T-cell (primary cell): ENCODE measurements around the gene CSNK1D. TPM values are rescaled to one million over a fixed set of nuclear protein-coding genes. Genes with fewer than 3 reads are reported as not detected.

ENCODE experiments used
- ATAC-seq, 4 experiments: fragments of 200-7000 bp in 3 of 4; fragments of 150-1000 bp in 1 of 4; cut with Tn5 transposase; replicated peaks in 1 of 4; 1 replicate in 3 of 4; 2 replicates in 1 of 4; pipeline ENCODE4 v1.10.0; 2021; ENCODE audit warnings: moderate library complexity in 3 of 4, mild to moderate bottlenecking in 2 of 4, moderate number of reproducible peaks in 1 of 4
- CTCF ChIA-PET, 2 donors: fragments of 300-600 bp; sonication (Branson Sonifier 250); formaldehyde crosslinking; loops; one replicate each; lab custom pipeline; 2022; ENCODE audit warnings: antibody characterized with exemption in 2 of 2; lab: Charles Lee
- POLR2A ChIA-PET, 2 donors: fragments of 300-600 bp; sonication (Branson Sonifier 250); formaldehyde crosslinking; loops; one replicate each; lab custom pipeline; 2022; ENCODE audit warnings: antibody characterized with exemption in 2 of 2; lab: Charles Lee
- DNase-seq, 35 experiments: peaks; one replicate each; pipeline versions ENCODE4 v3.0.0 to v3.0.0-alpha.2; 2013 to 2023
- H3K27ac ChIP-seq: one replicate; pipeline ENCODE4 v1.5.1; 2013; ENCODE audit warnings: low read length
- H3K27me3 ChIP-seq, 2 experiments: replicated peaks in 1 of 2; 1 replicate in 1 of 2; 2 replicates in 1 of 2; pipeline versions ENCODE4 v1.6.1 to v1.7.0; 2013; ENCODE audit warnings: low read length in 1 of 2, mixed read lengths in 1 of 2; ENCODE audit not compliant: control insufficient read depth in 2 of 2, insufficient read depth in 2 of 2; ENCODE audit errors: extremely low read depth in 1 of 2
- H3K36me3 ChIP-seq, 2 donors: 1 replicate in 1 of 2; 2 replicates in 1 of 2; pipeline versions ENCODE4 v1.6.1 to v1.7.0; 2013; ENCODE audit warnings: low read length in 1 of 2; ENCODE audit not compliant: control insufficient read depth in 2 of 2, insufficient read depth in 1 of 2; ENCODE audit errors: extremely low read depth in 1 of 2
- H3K4me1 ChIP-seq, 2 experiments: 1 replicate in 1 of 2; 2 replicates in 1 of 2; pipeline versions ENCODE4 v1.6.1 to v1.7.0; 2013; ENCODE audit warnings: low read length in 2 of 2, mixed read lengths in 1 of 2; ENCODE audit not compliant: insufficient read depth in 2 of 2, control insufficient read depth in 1 of 2; ENCODE audit errors: extremely low read depth in 1 of 2
- H3K4me3 ChIP-seq, 2 donors: 1 replicate in 1 of 2; 2 replicates in 1 of 2; pipeline versions ENCODE4 v1.5.1 to v1.7.0; 2013; ENCODE audit warnings: mild to moderate bottlenecking in 2 of 2, low read length in 1 of 2, moderate library complexity in 1 of 2; ENCODE audit not compliant: control insufficient read depth in 1 of 2; ENCODE audit errors: extremely low read depth in 1 of 2
- H3K9me3 ChIP-seq: 2 replicates; pipeline ENCODE4 v1.7.0; 2013
- H3K27ac Mint-ChIP-seq, 2 donors: one replicate each; pipeline ENCODE4 v1.8.0; 2020 to 2021; ENCODE audit warnings: mild to moderate bottlenecking in 2 of 2, mixed read lengths in 2 of 2
- H3K27me3 Mint-ChIP-seq, 2 donors: one replicate each; pipeline ENCODE4 v1.8.0; 2021 to 2022; ENCODE audit warnings: mixed read lengths in 2 of 2
- H3K36me3 Mint-ChIP-seq: one replicate; pipeline ENCODE4 v1.8.0; 2021; ENCODE audit warnings: mixed read lengths
- H3K4me1 Mint-ChIP-seq, 3 donors: one replicate each; pipeline ENCODE4 v1.8.0; 2020 to 2022; ENCODE audit warnings: mixed read lengths in 3 of 3, mild to moderate bottlenecking in 1 of 3
- H3K4me3 Mint-ChIP-seq, 3 donors: one replicate each; pipeline ENCODE4 v1.8.0; 2020 to 2022; ENCODE audit warnings: mild to moderate bottlenecking in 3 of 3, mixed read lengths in 3 of 3, moderate library complexity in 3 of 3
- H3K9me3 Mint-ChIP-seq, 3 donors: one replicate each; pipeline ENCODE4 v1.8.0; 2020 to 2022; ENCODE audit warnings: mixed read lengths in 3 of 3
- WGBS: methylation state at CpG from one replicate; pipeline ENCODE4 v1.1.5; 2013; ENCODE audit warnings: missing lambda C conversion rate; ENCODE audit not compliant: insufficient coverage; 5-methylcytosine and 5-hydroxymethylcytosine counted together
- total RNA-seq, 35 experiments: library from RNA in 6 of 35; stranded (reverse) in 6 of 35; fragments of 120-200 nt in 1 of 35; gene quantifications; one replicate each; pipeline versions ENCODE4 v1.2.1 to v1.2.4 and lab custom pipeline; 2013 to 2026

CSNK1D gene
- total RNA-seq, 5 donors from 2014 or later (not counting 1 experiment from before 2014, with no cell fraction given), result 177 to 273 (median 194) TPM

GRCh38 chr17:82319619-82320062 is 46.1 kb upstream of the CSNK1D start:
- ChIA-PET CTCF (no interaction called here), POLR2A (no interaction called here)
- Histone ChIP-seq H3K27ac (no peak overlapping the region), H3K36me3 (peaks cover 0 to 4% of the 10 kb centered on the region in 2 donors), H3K4me1 (peaks cover 12 to 68% of the 10 kb centered on the region in 2 experiments), H3K4me3 (no peak overlapping the region), H3K27me3 (peaks cover 0 to 16% of the 10 kb centered on the region in 2 experiments), H3K9me3 (no peaks in the 10 kb centered on the region)
- H3K9me3 Mint-ChIP-seq, result no peaks in the 10 kb centered on the region
- no peaks in the 10 kb centered on the region for H3K27me3 Mint-ChIP-seq
- peaks cover 18 to 27% (median 23%) of the 10 kb centered on the region in 3 donors for H3K4me1 Mint-ChIP-seq
- no peaks in the 10 kb centered on the region for H3K36me3 Mint-ChIP-seq
- no peak overlapping the region for H3K4me3 Mint-ChIP-seq
- WGBS, result 96% methylated on average over 32 of the region's 35 CpGs
- H3K27ac Mint-ChIP-seq, result peak overlapping the region in 1 of 2 donors; percentile 27
- ATAC-seq (no peak), DNase-seq (no peak)

GRCh38 chr17:82318772-82319606 is 45.5 kb upstream of the CSNK1D start:
- Mint-ChIP-seq H3K36me3 (no peaks in the 10 kb centered on the region), H3K4me1 (peaks cover 18 to 26% (median 25%) of the 10 kb centered on the region in 3 donors), H3K27ac (no peak overlapping the region), H3K27me3 (no peaks in the 10 kb centered on the region), H3K9me3 (no peaks in the 10 kb centered on the region), H3K4me3 (no peak overlapping the region)
- Histone ChIP-seq H3K4me1 (peaks cover 12 to 73% of the 10 kb centered on the region in 2 experiments), H3K27ac (no peak overlapping the region), H3K4me3 (no peak overlapping the region), H3K27me3 (peaks cover 0 to 18% of the 10 kb centered on the region in 2 experiments), H3K9me3 (no peaks in the 10 kb centered on the region), H3K36me3 (peaks cover 0 to 10% of the 10 kb centered on the region in 2 donors)
- ATAC-seq (no peak), DNase-seq (no peak)
- POLR2A ChIA-PET, result no interaction called here
- CTCF ChIA-PET, result no interaction called here
- 98% methylated on average over 76 of the region's 76 CpGs for WGBS

- no peak overlapping the region for H3K27ac Mint-ChIP-seq
- H3K9me3 Mint-ChIP-seq, result no peaks in the 10 kb centered on the region
- peaks cover 27 to 31% (median 28%) of the 10 kb centered on the region in 3 donors for H3K4me1 Mint-ChIP-seq
- no peak overlapping the region for H3K4me3 ChIP-seq
- ATAC-seq (no peak), DNase-seq (no peak)
- no peak overlapping the region for H3K27ac ChIP-seq
- H3K27me3 Mint-ChIP-seq, result no peaks in the 10 kb centered on the region
- peaks cover 4% of the 10 kb centered on the region for H3K36me3 Mint-ChIP-seq
- H3K4me3 Mint-ChIP-seq, result no peak overlapping the region
- no peaks in the 10 kb centered on the region for H3K9me3 ChIP-seq
- peaks cover 4 to 16% of the 10 kb centered on the region in 2 donors for H3K36me3 ChIP-seq
- ChIA-PET POLR2A (no interaction called here), CTCF (interaction anchor here in 1 of 2 donors (1.1 to 1.3 kb wide), 2 partner anchors 16 to 21 kb away, joined by 3 to 4 read pairs; no protein-coding TSS in a partner anchor)
- 97% methylated on average over 19 of the region's 20 CpGs for WGBS
- peaks cover 0 to 18% of the 10 kb centered on the region in 2 experiments for H3K27me3 ChIP-seq
- H3K4me1 ChIP-seq, result peaks cover 10 to 75% of the 10 kb centered on the region in 2 experiments
These were observed 44.6 kb upstream of the CSNK1D start for GRCh38 chr17:82318169-82318498.

GRCh38 chr17:82317394-82318168 is 44.1 kb upstream of the CSNK1D start, which contains the start of gene CD7:
Gene CD7, minus strand, starts transcription at chr17:82317608. Its CDS starts 113 bp downstream, at chr17:82317495.
- H3K9me3 ChIP-seq, result no peaks in the 10 kb centered on the region
- H3K36me3 Mint-ChIP-seq, result peaks cover 4% of the 10 kb centered on the region
- DNase-seq, result peak in 34 of 35 experiments; percentile 52 to 82 (median 72)
- peaks cover 4 to 16% of the 10 kb centered on the region in 2 donors for H3K36me3 ChIP-seq
- 62% methylated on average over 21 of the region's 26 CpGs for WGBS
- peak within 1 kb of the TSS in 2 of 3 donors; percentile 86 to 88 for H3K4me3 Mint-ChIP-seq
- ChIA-PET CTCF (interaction anchor here (0.6 to 1.3 kb wide), 8 partner anchors 15 to 111 kb away, joined by 3 to 6 read pairs (median 4); no protein-coding TSS in a partner anchor), POLR2A (interaction anchor here (0.6 to 0.8 kb wide), 4 partner anchors 10 to 25 kb away, joined by 3 to 6 read pairs (median 4); no protein-coding TSS in a partner anchor)
- H3K4me1 ChIP-seq, result peaks cover 10 to 75% of the 10 kb centered on the region in 2 experiments
- peak within 1 kb of the TSS; percentile 67 to 95 for H3K4me3 ChIP-seq
- H3K27me3 ChIP-seq, result peaks cover 0 to 15% of the 10 kb centered on the region in 2 experiments
- H3K4me1 Mint-ChIP-seq, result peaks cover 27 to 31% (median 28%) of the 10 kb centered on the region in 3 donors
- H3K27me3 Mint-ChIP-seq, result no peaks in the 10 kb centered on the region
- no peaks in the 10 kb centered on the region for H3K9me3 Mint-ChIP-seq
- peak within 1 kb of the TSS; percentile 91 to 95 for H3K27ac Mint-ChIP-seq
- ATAC-seq, result peak; percentile 76 to 80 (median 77)
- H3K27ac ChIP-seq, result peak within 1 kb of the TSS; percentile 73

GRCh38 chr17:82316651-82317393 is 43.3 kb upstream of the CSNK1D start:
- DNase-seq, result peak in 5 of 35 experiments; percentile 23 to 53 (median 45)
- Histone ChIP-seq H3K36me3 (peaks cover 4 to 16% of the 10 kb centered on the region in 2 donors), H3K27me3 (peaks cover 0 to 7% of the 10 kb centered on the region in 2 experiments), H3K27ac (peak overlapping the region; percentile 73), H3K4me1 (peaks cover 10 to 68% of the 10 kb centered on the region in 2 experiments), H3K9me3 (no peaks in the 10 kb centered on the region), H3K4me3 (peak overlapping the region; percentile 67 to 95)
- ATAC-seq, result peak; percentile 26 to 34 (median 32)
- 34% methylated on average over 16 of the region's 29 CpGs for WGBS
- ChIA-PET CTCF (interaction anchor here (0.6 to 1.3 kb wide), 7 partner anchors 15 to 111 kb away, joined by 3 to 6 read pairs (median 3); no protein-coding TSS in a partner anchor), POLR2A (interaction anchor here (0.6 to 0.8 kb wide), 4 partner anchors 10 to 24 kb away, joined by 3 to 6 read pairs (median 4); no protein-coding TSS in a partner anchor)
- Mint-ChIP-seq H3K27ac (peak overlapping the region; percentile 91 to 95), H3K27me3 (no peaks in the 10 kb centered on the region), H3K4me3 (peak overlapping the region in 2 of 3 donors; percentile 86 to 88), H3K36me3 (peaks cover 4% of the 10 kb centered on the region), H3K4me1 (peaks cover 23 to 27% (median 27%) of the 10 kb centered on the region in 3 donors), H3K9me3 (no peaks in the 10 kb centered on the region)
